Fibroblast of the aortic adventitia (primary cell): ENCODE data around the gene AKT3. TPM values are rescaled to one million over a fixed set of nuclear protein-coding genes. Genes with fewer than 3 reads are reported as not detected.

Experiments
- DNase-seq: peaks from one replicate; pipeline ENCODE4 v3.0.0-alpha.2; 2010; ENCODE audit warnings: low read depth
- H3K4me3 ChIP-seq: 2 replicates; pipeline ENCODE4 v1.5.1; 2011; ENCODE audit warnings: low read depth, mild to moderate bottlenecking, control low read depth, low read length, moderate library complexity
- total RNA-seq: library from RNA; depleted of rRNA; stranded (reverse); fragments of >200 nt; gene quantifications from 2 replicates; pipeline ENCODE4 v1.2.3, GENCODE V29; 2012; ENCODE audit warnings: low replicate concordance
- TF ChIP-seq, protein P1 (sequence below): IDR thresholded peaks from 2 replicates; pipeline ENCODE4 v1.5.1; 2011; ENCODE audit warnings: mild to moderate bottlenecking, low read length, control low read depth, inconsistent platforms; ENCODE audit not compliant: insufficient read depth

Gene AKT3
- total RNA-seq, 1 donor: 36.6 TPM

DNA sequence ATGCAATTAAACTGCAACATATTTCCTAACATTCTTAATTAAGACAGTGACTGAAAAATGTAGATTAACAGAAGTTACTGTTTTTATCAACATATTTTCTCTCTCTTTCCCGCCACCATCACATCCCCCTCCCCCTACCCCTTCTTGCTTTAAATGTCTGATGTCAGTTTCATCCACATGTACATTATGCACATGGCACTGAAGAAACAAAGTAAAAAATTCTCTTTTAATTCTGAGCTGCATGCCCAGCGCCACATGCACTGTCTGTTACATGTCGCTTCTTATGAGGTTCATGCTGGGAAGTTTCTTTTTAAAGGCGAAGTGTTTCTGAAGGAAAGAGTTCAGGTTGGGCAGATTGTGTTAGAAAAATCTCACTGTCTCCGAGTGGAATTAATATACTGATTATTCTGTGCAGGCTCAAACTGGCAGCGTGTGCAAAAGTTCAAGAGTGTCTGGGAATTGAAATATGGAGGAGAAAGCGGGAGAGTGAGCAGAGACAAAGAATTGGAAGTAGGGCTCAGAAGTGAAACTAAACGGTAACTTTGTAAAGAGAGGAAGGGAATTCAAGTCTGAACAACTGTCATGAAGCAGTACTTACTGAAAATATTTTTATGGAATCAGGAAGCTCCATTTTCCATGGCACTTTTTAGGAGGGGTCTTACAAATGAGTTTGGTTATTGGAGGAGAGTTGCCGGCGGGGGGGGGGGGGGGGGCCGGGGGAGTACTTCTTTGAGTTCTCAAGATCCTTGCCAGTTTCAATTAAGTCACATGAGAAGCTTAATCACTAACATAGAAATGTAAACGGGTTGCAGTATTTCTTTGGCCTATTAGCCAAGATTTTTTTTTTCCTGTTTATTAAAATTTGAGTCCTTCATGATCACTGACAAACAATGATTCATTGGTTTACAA lies 376.6 kb downstream of the AKT3 start:
- peak overlapping the region; percentile 56 for H3K4me3 ChIP-seq
- TF ChIP-seq, protein P1, sequence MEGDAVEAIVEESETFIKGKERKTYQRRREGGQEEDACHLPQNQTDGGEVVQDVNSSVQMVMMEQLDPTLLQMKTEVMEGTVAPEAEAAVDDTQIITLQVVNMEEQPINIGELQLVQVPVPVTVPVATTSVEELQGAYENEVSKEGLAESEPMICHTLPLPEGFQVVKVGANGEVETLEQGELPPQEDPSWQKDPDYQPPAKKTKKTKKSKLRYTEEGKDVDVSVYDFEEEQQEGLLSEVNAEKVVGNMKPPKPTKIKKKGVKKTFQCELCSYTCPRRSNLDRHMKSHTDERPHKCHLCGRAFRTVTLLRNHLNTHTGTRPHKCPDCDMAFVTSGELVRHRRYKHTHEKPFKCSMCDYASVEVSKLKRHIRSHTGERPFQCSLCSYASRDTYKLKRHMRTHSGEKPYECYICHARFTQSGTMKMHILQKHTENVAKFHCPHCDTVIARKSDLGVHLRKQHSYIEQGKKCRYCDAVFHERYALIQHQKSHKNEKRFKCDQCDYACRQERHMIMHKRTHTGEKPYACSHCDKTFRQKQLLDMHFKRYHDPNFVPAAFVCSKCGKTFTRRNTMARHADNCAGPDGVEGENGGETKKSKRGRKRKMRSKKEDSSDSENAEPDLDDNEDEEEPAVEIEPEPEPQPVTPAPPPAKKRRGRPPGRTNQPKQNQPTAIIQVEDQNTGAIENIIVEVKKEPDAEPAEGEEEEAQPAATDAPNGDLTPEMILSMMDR: no peak
- peak; percentile 54 for DNase-seq

DNA sequence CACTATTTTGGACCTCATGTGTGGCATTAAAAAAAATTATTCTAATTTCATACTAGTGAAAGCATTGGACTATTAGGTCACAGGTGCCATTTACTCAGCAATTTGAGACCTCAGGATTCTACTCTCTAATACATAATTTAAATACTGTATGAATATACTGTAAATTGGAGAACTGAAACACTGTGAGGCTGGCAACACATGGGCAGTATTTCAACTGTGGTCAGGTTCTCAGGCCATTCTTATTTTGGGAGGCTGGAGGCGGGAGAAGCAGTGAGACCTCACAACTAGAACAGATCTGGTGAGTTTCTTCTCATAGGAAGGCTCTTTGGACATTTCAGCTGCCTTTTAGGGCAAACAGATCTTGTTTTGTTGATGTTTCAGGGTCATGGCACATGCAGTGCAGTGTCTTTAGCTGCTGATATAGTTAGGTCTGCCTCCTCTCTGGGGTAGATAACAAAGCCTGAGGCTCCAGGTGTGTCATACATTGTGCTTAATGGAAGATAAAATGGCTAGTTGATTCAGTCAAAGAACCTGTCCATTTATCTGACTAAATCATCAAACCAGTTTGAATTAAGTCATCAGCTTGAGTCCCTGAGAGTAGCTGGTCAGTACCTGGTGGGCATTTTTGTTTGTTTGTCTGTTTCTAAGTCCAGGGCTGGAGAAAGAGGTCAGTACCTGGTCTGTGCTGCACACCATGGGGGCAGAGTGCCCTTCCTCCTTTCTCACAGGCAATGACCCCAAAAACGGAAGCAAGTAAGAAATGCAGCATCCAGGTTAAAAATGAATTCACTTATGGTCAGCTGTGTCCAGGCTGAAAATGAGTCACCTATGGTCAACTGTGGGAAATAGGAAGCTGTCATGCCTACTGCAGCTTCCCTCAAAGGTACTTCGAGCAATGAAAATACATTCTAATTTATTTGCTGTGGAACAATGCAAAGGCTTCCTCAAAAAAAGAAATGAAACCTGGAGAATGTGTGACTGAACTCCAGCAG lies 378.0 kb downstream of the AKT3 start:
- TF ChIP-seq, protein P1: no peak
- DNase-seq: no peak
- no peak overlapping the region for H3K4me3 ChIP-seq

DNA sequence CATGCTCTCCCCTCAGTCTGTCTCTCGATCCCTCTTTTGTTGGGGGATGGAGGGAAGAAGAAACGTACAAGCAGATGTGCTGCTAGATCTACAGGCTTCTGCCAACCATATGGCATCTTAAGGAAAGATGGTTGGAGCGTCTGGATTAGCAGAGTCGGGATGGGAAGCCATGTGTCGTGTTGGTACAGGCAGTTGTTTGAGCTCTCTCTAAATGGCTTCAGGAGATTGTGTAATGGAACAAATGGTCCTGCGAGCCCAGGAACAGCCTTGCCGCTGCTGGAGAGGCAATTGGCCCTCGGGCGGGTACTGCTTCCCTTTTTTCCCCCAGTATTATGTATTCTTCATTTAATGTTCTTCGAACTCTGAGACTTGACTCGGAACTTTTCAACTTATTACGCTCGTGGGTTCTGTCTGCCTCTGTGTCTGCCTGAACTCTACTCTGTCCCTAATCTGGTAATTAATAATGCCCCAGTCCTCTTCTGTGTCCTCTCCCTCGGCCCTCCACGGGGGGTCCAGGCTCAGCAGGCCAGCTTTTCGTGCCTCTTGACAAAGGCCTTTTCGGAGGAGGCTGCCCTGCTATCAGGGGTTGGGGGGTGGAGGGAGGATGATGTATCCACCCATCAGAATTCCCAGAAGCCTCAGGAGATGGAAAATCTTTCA lies 378.9 kb downstream of the AKT3 start:
- DNase-seq: no peak
- TF ChIP-seq, protein P1: no peak
- H3K4me3 ChIP-seq: no peak overlapping the region

DNA sequence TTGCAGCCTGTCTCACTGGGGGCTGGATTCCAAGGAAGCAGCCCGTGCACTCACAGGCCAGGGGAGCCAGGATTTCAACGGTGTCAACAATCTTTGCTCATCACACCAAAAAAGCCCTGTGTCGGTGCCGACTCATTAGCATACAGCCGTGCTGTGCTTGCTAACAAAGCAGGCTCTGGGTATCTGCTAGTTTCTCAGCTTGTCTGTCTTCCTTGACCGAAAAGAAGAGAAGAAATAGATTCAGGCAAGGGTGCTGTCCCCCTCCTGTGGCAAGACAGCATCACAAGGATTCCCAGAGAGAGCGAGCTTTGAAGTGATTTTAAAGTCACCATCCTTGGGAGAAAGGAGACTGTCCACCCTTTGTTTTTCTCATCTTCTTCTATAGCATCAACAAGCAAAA lies 379.5 kb downstream of the AKT3 start:
- TF ChIP-seq, protein P1: no peak
- H3K4me3 ChIP-seq: no peak overlapping the region
- no peak for DNase-seq

DNA sequence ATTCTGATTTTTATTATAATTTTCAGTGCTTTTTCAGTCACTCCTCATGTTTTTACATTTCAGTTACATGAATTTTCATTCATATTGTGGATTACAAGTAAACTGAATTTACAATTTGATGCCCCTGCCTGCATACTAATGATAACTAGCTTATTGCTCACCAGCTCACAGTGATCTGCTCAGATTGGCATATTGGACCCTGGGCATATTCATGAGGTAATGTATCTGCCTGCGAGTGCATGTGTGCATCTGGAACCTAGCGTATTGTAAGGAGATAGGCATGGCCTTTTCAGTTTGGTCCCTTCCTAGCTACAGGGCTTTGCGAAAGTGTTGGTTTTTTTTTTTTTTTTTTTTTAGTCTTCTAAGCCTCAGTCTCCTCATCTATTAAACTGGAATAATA lies 380.5 kb downstream of the AKT3 start:
- H3K4me3 ChIP-seq: no peak overlapping the region
- TF ChIP-seq, protein P1: no peak
- DNase-seq: no peak

DNA sequence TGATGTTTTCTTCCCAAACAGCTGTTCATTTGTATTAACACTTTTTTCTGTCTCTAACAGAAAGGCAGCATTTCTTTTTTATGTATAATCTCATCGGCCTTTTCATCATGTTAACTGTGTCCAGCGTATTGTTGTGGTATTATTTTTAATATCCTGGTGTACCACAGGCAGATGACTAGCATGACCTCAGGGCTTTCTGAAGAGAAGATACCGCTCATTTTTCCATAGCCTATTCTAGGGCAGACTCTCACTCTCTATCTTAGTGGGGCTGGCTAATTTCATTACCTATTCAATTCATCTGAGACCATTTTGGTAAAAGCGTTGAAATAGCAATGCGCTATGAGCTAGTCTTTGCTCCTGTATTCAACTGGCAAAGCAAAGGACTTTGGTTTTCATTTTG lies 384.3 kb downstream of the AKT3 start:
- no peak overlapping the region for H3K4me3 ChIP-seq
- DNase-seq: no peak
- TF ChIP-seq, protein P1: no peak
